ENCODE data around the gene AKR1E2. TPM values are rescaled to one million over a fixed set of nuclear protein-coding genes. Genes with fewer than 3 reads are reported as not detected.

AKR1E2 gene
- total and polyA plus RNA-seq, 2 donors (not counting 1 experiment from before 2014, with no cell fraction given) = 0.42 TPM; not detected in 1

GRCh38 chr10:4840151-4840550, 14.1 kb downstream of the AKR1E2 start:
- no peak overlapping the region for H3K27ac Mint-ChIP-seq
- no peaks in the 10 kb centered on the region for H3K27me3 ChIP-seq (replicated peaks in 1 of 4; ENCODE audit: control extremely low read depth in 1 of 4, control insufficient read depth in 3 of 4, insufficient read depth in 4 of 4, low read length in 3 of 4)
- DNase-seq = no peak
- WGBS (ENCODE audit: insufficient coverage) = 88% methylated on average over 2 of the region's 2 CpGs
- no peaks in the 10 kb centered on the region for H3K27me3 Mint-ChIP-seq
- intact Hi-C loops (cut with micrococcal nuclease) = no loop called here
- no peaks in the 10 kb centered on the region for H3K79me2 ChIP-seq (ENCODE audit: control insufficient read depth, insufficient read depth, low read length)
- H3K9me3 ChIP-seq (ENCODE audit: control extremely low read depth in 1 of 3, control insufficient read depth in 2 of 3, insufficient read depth in 1 of 3, low read length in 2 of 3) = no peaks in the 10 kb centered on the region
- H3K27ac ChIP-seq (ENCODE audit: low read length in 2 of 2) = no peak overlapping the region
- H4K20me1 ChIP-seq (ENCODE audit: control insufficient read depth, insufficient read depth, low read length, poor library complexity, severe bottlenecking) = no peaks in the 10 kb centered on the region
- H3K36me3 ChIP-seq (replicated peaks in 1 of 2; ENCODE audit: control extremely low read depth in 1 of 2, control insufficient read depth in 1 of 2, extremely low read depth in 1 of 2, insufficient read depth in 2 of 2, low read length in 1 of 2) = no peaks in the 10 kb centered on the region
- no peaks in the 10 kb centered on the region for H3K4me1 ChIP-seq (ENCODE audit: control insufficient read depth in 2 of 2, insufficient read depth in 2 of 2, low read length in 2 of 2)
- no peak for TF ChIP-seq EZH2 (IDR thresholded peaks at IDR 0.05; ENCODE audit: borderline replicate concordance, insufficient read depth, low read depth, low read length, poor library complexity, severe bottlenecking)
- no peak overlapping the region for H3K4me3 ChIP-seq (ENCODE audit: control extremely low read depth in 1 of 5, extremely low read depth in 1 of 5, insufficient read depth in 1 of 5, low read depth in 2 of 5, low read length in 4 of 5)
- peaks cover 2% of the 10 kb centered on the region for H3K4me1 Mint-ChIP-seq
- no peak overlapping the region for H2AFZ ChIP-seq (ENCODE audit: insufficient read depth, low read depth, low read length, poor library complexity, severe bottlenecking)
- H3K9me3 Mint-ChIP-seq (ENCODE audit: insufficient read depth) = no peaks in the 10 kb centered on the region
- no peak overlapping the region for H3K9ac ChIP-seq (ENCODE audit: low read length)
- POLR2A ChIA-PET = no interaction called here
- no peak for ATAC-seq (ENCODE audit: low read depth)
- no peak overlapping the region for H3K4me3 Mint-ChIP-seq
- H3K4me2 ChIP-seq (replicated peaks; ENCODE audit: low read depth, low read length, poor library complexity, severe bottlenecking) = no peak overlapping the region
- CTCF ChIA-PET = interaction anchor here (1.4 to 5.0 kb wide), 2 partner anchors 10 to 25 kb away, joined by 6 to 26 read pairs; no protein-coding TSS in a partner anchor

GRCh38 chr10:4843525-4844180, 17.6 kb downstream of the AKR1E2 start:
- no peak overlapping the region for H2AFZ ChIP-seq (ENCODE audit: insufficient read depth, low read depth, low read length, poor library complexity, severe bottlenecking)
- no peak overlapping the region for H3K27ac ChIP-seq (ENCODE audit: low read length in 2 of 2)
- ChIA-PET POLR2A (no interaction called here), CTCF (no interaction called here)
- no peaks in the 10 kb centered on the region for H3K27me3 Mint-ChIP-seq
- DNase-seq (no peak), ATAC-seq (ENCODE audit: low read depth) (no peak)
- H3K4me1 Mint-ChIP-seq = peaks cover 2% of the 10 kb centered on the region
- no peak overlapping the region for H3K4me3 ChIP-seq (ENCODE audit: control extremely low read depth in 1 of 5, extremely low read depth in 1 of 5, insufficient read depth in 1 of 5, low read depth in 2 of 5, low read length in 4 of 5)
- no peaks in the 10 kb centered on the region for H3K27me3 ChIP-seq (replicated peaks in 1 of 4; ENCODE audit: control extremely low read depth in 1 of 4, control insufficient read depth in 3 of 4, insufficient read depth in 4 of 4, low read length in 3 of 4)
- no peaks in the 10 kb centered on the region for H3K9me3 ChIP-seq (ENCODE audit: control extremely low read depth in 1 of 3, control insufficient read depth in 2 of 3, insufficient read depth in 1 of 3, low read length in 2 of 3)
- H3K9me3 Mint-ChIP-seq (ENCODE audit: insufficient read depth) = no peaks in the 10 kb centered on the region
- H3K27ac Mint-ChIP-seq = no peak overlapping the region
- 91% methylated on average over 9 of the region's 16 CpGs for WGBS (ENCODE audit: insufficient coverage)
- intact Hi-C loops (cut with micrococcal nuclease) = no loop called here
- no peaks in the 10 kb centered on the region for H4K20me1 ChIP-seq (ENCODE audit: control insufficient read depth, insufficient read depth, low read length, poor library complexity, severe bottlenecking)
- H3K79me2 ChIP-seq (ENCODE audit: control insufficient read depth, insufficient read depth, low read length) = no peaks in the 10 kb centered on the region
- H3K4me1 ChIP-seq (ENCODE audit: control insufficient read depth in 2 of 2, insufficient read depth in 2 of 2, low read length in 2 of 2) = no peaks in the 10 kb centered on the region
- TF ChIP-seq EZH2 (IDR thresholded peaks at IDR 0.05; ENCODE audit: borderline replicate concordance, insufficient read depth, low read depth, low read length, poor library complexity, severe bottlenecking) (no peak), CTCF (IDR thresholded peaks at IDR 0.05) (no peak)
- H3K4me2 ChIP-seq (replicated peaks; ENCODE audit: low read depth, low read length, poor library complexity, severe bottlenecking) = no peak overlapping the region
- H3K4me3 Mint-ChIP-seq = no peak overlapping the region
- no peaks in the 10 kb centered on the region for H3K36me3 ChIP-seq (replicated peaks in 1 of 2; ENCODE audit: control extremely low read depth in 1 of 2, control insufficient read depth in 1 of 2, extremely low read depth in 1 of 2, insufficient read depth in 2 of 2, low read length in 1 of 2)
- H3K9ac ChIP-seq (ENCODE audit: low read length) = no peak overlapping the region
